Measurements from ENCODE around the gene IKZF3.

DNA sequence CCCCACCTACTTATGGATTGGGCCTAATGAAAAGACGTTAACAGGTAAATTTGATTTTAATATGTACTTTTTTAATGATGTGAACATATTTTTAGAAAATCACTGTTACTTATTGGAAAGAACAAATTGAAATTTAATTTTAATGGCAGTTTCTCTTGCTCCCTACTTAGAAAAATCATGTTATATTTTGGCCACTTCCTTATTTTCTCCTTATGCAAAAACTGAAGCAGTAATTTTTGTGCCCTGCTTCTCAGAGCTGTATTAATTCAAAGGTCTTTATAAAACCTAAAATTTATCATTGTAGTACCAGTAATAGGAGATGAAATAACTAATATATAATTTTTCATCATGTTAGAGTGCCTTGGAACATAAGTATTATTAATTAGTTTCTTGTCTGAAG, 6.7 kb upstream of the IKZF3 start:
- TF ChIP-seq, protein P1, sequence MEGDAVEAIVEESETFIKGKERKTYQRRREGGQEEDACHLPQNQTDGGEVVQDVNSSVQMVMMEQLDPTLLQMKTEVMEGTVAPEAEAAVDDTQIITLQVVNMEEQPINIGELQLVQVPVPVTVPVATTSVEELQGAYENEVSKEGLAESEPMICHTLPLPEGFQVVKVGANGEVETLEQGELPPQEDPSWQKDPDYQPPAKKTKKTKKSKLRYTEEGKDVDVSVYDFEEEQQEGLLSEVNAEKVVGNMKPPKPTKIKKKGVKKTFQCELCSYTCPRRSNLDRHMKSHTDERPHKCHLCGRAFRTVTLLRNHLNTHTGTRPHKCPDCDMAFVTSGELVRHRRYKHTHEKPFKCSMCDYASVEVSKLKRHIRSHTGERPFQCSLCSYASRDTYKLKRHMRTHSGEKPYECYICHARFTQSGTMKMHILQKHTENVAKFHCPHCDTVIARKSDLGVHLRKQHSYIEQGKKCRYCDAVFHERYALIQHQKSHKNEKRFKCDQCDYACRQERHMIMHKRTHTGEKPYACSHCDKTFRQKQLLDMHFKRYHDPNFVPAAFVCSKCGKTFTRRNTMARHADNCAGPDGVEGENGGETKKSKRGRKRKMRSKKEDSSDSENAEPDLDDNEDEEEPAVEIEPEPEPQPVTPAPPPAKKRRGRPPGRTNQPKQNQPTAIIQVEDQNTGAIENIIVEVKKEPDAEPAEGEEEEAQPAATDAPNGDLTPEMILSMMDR (optimal IDR thresholded peaks at IDR 0.05 in 1 of 3, IDR thresholded peaks at IDR 0.05 in 1 of 3, conservative IDR thresholded peaks at IDR 0.05 in 1 of 3; ENCODE audit: extremely low read depth in 1 of 3, insufficient read depth in 2 of 3, low read length in 3 of 3), result no peak
- TF ChIP-seq EZH2 (IDR thresholded peaks at IDR 0.05; ENCODE audit: low read length), result no peak

Data from keratinocyte (primary cell).